Measurements from ENCODE around the gene DOCK4. TPM values are rescaled to one million over a fixed set of nuclear protein-coding genes. Genes with fewer than 3 reads are reported as not detected.

The DOCK4 gene
- polyA plus RNA-seq, 4 donors = 16.9 to 29.9 (median 21.1) TPM

DNA sequence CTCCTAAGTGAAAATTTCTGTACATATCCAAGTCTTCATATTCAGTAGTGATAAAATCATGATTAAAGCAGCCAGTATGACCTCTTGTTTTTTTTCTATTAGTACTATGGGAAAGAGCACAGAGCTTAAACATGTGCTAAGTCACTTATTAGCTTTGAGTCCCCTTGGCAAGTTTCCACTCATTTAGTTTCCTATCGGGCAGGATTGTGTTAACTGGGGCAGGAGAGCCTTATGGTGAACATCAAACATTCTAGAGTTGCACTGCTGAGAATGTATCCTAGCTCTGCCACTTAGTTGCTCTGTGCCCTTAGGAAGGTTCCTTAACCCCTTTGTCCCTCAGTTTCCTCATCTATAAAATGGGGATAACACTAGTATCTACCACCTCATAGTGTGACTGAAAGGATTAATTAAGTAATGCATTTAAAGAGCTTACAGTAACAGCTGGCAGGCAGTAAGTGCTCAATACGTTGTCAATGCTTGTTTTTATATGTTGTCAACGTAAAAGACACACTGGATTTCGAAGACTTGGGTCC, 117.6 kb downstream of the DOCK4 start:
- DNase-seq (ENCODE audit: low read depth in 4 of 4, low spot score in 2 of 4) = no peak

GRCh38 chr7:112086496-112087254, 119.5 kb downstream of the DOCK4 start:
- DNase-seq (ENCODE audit: low read depth in 4 of 4, low spot score in 2 of 4) = no peak

GRCh38 chr7:112084520-112084971, 121.7 kb downstream of the DOCK4 start:
- DNase-seq (ENCODE audit: low read depth in 4 of 4, low spot score in 2 of 4) = no peak

GRCh38 chr7:112083776-112084355, 122.3 kb downstream of the DOCK4 start:
- DNase-seq (ENCODE audit: low read depth in 4 of 4, low spot score in 2 of 4) = no peak

DNA sequence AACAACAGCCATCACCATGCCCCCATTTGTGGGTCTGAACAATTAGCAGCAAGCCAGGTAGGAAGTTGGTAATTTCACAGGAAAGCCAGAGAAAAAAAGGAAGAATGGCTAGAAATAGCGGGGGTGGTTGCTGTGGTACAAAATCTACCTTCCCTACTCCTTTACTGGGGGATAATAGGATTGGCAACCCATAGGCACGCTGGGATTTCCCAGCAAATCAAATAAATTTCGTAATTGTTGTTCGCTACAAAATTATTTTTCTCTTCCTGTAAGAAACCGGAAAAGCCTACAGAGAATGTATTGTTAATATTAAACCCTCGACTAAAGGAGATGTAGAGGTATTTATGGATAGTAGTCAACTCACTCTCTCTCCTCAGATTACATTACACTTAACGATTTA, 123.9 kb downstream of the DOCK4 start:
- DNase-seq (ENCODE audit: low read depth in 4 of 4, low spot score in 2 of 4) = no peak

GRCh38 chr7:112081778-112082177, 124.4 kb downstream of the DOCK4 start:
- DNase-seq (ENCODE audit: low read depth in 4 of 4, low spot score in 2 of 4) = no peak

- no peak for DNase-seq (ENCODE audit: low read depth in 4 of 4, low spot score in 2 of 4)
These were observed 125.2 kb downstream of the DOCK4 start for GRCh38 chr7:112080978-112081377.

DNA sequence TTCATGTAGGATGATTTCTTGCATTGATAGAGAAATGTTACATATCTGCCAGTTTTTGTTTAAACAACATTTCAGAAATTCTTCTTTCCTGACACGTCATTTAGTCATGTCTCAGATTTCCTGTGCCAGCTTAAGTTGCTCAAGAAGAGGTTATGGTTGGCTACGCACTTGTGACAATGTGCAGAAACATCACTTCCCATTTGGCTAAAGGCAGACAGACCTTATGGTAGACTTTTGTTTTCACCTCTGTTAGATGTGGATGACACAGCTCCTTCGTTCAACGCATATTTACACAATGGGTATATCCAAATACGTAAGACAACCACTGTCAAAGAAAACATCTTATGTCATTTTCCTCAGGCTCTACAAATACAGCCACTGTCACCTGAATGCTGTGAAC, 125.8 kb downstream of the DOCK4 start:
- DNase-seq (ENCODE audit: low read depth in 4 of 4, low spot score in 2 of 4) = peak in 1 of 4 donors; percentile 36

DNA sequence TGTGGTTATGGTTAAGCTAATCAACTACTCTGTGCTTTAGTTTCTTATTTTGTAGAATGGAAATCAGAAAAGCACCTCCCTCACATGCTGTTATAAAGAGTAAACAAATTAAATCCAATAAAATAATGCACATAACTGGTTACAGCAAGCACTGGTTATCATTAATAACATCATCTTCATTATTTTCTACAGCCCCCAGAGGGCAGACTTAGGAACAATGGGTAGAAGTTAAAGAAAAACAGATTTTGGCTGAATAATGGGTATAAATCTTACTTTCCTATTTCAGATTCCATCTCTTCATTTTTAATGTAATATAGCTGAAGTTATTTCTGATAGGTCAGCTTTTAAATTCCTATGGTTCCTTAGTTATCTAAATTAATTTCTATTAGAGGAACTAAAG, 126.5 kb downstream of the DOCK4 start:
- DNase-seq (ENCODE audit: low read depth in 4 of 4, low spot score in 2 of 4) = no peak

DNA sequence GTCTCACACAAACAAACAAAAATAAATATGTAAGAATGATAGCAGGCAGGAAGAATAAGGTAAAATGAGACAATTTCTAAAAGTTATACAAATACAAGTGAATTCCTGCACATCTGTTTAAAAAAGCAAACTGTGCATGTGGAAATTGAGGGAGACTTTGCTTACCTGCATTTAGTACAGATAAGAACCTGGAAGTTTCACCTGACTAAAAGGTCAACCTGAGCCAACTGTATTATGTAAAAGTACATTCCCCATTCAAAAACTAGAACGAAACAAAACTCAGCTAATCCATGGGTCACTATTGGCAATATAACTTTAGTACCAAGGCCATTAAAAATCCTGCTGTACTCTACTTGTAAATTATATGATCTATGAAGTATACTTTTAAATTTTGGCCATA, 127.1 kb downstream of the DOCK4 start:
- no peak for DNase-seq (ENCODE audit: low read depth in 4 of 4, low spot score in 2 of 4)

GRCh38 chr7:112076324-112076723, 129.9 kb downstream of the DOCK4 start:
- no peak for DNase-seq (ENCODE audit: low read depth in 4 of 4, low spot score in 2 of 4)

- no peak for DNase-seq (ENCODE audit: low read depth in 4 of 4, low spot score in 2 of 4)
These were observed 131.7 kb downstream of the DOCK4 start for GRCh38 chr7:112074464-112074863.

- no peak for DNase-seq (ENCODE audit: low read depth in 4 of 4, low spot score in 2 of 4)
These were observed 132.7 kb downstream of the DOCK4 start for GRCh38 chr7:112073530-112073929.

GRCh38 chr7:112072541-112073245, 133.5 kb downstream of the DOCK4 start:
- DNase-seq (ENCODE audit: low read depth in 4 of 4, low spot score in 2 of 4) = no peak

DNA sequence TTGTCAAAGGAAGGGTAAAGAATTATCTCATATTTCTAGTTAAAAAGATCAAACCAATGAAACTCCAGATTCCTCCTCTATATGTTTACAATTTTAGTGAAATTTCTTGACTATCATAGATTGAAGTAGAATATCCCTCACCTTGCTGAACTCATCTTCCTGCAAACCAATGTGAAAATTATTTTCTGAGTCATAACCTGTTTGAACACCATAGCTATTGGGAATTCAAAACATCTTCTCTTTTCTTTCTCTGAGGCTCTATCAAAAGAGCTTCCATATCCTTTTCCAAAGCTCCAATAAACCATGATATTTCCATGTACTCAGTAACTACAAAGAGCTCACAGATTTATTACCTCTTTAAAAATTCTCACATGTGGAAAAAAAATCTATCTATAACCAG, 134.3 kb downstream of the DOCK4 start:
- no peak for DNase-seq (ENCODE audit: low read depth in 4 of 4, low spot score in 2 of 4)

DNA sequence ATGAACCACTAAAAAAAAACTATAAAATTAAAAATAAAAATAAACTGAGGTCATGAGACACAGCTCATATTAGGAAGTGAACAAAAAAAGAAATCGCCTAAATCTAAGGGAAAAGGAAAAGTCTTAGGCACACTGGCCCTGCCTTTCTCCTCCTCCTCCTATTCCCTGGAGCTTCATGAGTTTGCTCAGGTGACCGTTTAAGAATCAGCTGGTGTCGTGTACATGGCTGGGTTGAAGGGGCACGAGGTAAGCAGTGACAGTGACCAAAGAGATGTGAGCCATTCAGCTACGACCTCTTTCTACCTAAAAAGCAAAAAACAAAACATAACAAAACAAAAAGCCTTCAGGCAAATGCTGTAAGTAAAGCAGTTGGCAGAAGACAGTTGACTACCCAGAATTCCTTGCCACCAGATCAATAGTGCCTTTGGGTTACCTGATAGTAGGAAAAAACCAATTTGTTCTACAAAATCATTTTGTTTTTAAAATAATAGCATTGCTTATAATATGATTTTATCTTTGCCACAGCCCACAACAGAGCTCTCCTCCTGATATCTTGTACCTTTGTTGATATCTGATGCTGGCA, 135.4 kb downstream of the DOCK4 start:
- no peak for DNase-seq (ENCODE audit: low read depth in 4 of 4, low spot score in 2 of 4)

GRCh38 chr7:112069879-112070321, 136.3 kb downstream of the DOCK4 start:
- no peak for DNase-seq (ENCODE audit: low read depth in 4 of 4, low spot score in 2 of 4)

DNA sequence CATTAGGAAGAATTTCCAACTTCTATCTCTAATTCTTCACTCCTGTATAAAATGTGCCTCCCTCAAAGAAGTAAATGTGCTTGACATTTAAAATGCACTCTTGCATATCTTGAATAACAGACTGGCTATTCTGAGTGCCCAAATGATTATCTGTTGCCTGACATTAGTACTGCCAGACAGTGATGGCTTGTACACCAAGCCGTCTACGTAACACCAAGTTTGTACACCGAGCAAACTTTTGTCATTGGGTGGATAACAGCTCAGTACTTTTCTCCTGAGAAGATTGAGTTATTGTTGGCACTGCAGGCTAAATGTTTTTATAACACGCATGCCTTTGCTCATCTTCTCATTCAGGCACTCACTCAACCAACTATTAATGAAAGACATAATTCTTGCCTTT, 137.2 kb downstream of the DOCK4 start:
- no peak for DNase-seq (ENCODE audit: low read depth in 4 of 4, low spot score in 2 of 4)

DNA sequence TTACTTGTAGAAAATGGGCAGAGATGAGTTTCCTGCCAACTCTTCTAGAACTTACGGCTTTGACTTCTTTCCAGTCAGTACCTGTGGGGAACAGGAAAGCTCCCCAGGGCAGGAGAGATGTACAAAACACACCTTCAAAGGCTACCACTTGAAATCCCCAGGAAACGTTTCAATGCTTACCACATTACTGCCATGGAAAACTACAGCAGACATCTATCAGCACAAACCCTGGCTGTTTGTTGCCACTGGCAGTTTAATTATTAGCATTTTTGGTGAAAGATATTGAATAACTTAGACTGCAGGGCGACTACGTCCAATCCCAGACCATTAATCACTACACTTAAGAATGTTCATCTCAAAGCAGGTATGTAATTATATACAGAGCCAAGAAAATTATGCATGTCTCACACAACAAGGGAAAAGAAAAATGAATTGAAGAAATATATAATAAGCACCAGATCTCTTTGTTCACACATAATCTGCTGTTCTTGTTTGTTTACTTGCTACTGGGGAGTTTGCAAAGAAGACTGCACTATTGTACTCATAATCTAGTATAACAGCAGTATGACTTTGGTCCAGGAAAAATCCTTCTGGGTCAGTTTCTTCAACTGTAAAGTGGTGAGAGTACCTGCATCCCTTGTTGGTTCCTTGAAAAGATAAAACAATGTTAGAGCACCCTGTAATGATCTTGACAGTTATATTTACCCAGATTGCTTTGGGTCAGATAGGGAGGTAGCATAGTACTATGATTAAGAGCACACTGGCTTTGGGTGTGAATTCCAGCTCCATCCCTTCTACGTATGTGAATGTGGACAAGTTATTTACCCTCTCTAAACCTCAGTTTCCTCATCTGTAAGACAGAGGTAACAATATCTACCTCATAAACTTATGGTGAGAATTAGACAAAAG, 138.3 kb downstream of the DOCK4 start:
- DNase-seq (ENCODE audit: low read depth in 4 of 4, low spot score in 2 of 4) = no peak

DNA sequence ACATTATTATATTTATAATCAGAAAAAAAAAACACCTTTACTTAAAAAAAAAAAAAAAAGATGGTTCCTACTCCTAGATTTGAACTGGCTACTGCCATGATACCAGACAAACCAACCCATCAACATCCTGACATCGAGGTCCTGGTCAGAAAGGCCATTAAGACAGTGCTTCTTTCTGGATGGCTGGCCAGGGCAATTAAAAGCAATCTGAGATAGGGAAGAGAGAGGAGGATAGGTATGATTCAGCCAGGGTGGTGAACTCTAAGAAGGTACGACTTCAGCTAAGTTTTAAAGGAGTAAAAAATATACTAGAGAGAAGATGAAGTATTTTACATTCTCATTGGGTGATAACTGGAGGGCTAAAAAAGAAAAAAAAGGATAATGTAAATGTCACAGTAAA, 139.0 kb downstream of the DOCK4 start:
- no peak for DNase-seq (ENCODE audit: low read depth in 4 of 4, low spot score in 2 of 4)
